ENCODE measurements around the gene FIGNL2. TPM values are rescaled to one million over a fixed set of nuclear protein-coding genes. Genes with fewer than 3 reads are reported as not detected.

Gene FIGNL2
- total RNA-seq, 1 donor from 2014 or later: 6.7 TPM

- Histone ChIP-seq H3K4me3 (ENCODE audit: insufficient read depth, low read depth, low read length) (no peak overlapping the region), H3K27me3 (ENCODE audit: insufficient read depth, low read length) (peaks cover 41% of the 10 kb centered on the region), H3K9me3 (ENCODE audit: insufficient read depth, low read depth, low read length) (no peaks in the 10 kb centered on the region), H3K4me1 (ENCODE audit: insufficient read depth, low read length) (no peaks in the 10 kb centered on the region), H2AFZ (ENCODE audit: low read depth, low read length) (no peak overlapping the region), H3K27ac (ENCODE audit: low read depth, low read length) (no peak overlapping the region), H3K79me2 (ENCODE audit: insufficient read depth, low read length) (no peaks in the 10 kb centered on the region), H3K9ac (ENCODE audit: low read length) (no peak overlapping the region), H3K4me2 (ENCODE audit: low read length) (no peak overlapping the region), H3K36me3 (ENCODE audit: insufficient read depth, low read length) (no peaks in the 10 kb centered on the region), H4K20me1 (ENCODE audit: insufficient read depth, low read length) (peaks cover 21% of the 10 kb centered on the region)
- FAIRE-seq (no peak), DNase-seq (ENCODE audit: low read depth) (no peak)
- Mint-ChIP-seq H3K9me3 (ENCODE audit: unreplicated experiment) (no peaks in the 10 kb centered on the region), H3K4me1 (ENCODE audit: low read depth, unreplicated experiment) (peaks cover 10% of the 10 kb centered on the region), H3K27ac (ENCODE audit: unreplicated experiment) (no peak overlapping the region), H3K27me3 (ENCODE audit: low read depth, unreplicated experiment) (peaks cover 24% of the 10 kb centered on the region), H3K4me3 (ENCODE audit: unreplicated experiment) (no peak overlapping the region), H3K36me3 (ENCODE audit: low read depth, unreplicated experiment) (no peaks in the 10 kb centered on the region)
- TF ChIP-seq, protein P1, sequence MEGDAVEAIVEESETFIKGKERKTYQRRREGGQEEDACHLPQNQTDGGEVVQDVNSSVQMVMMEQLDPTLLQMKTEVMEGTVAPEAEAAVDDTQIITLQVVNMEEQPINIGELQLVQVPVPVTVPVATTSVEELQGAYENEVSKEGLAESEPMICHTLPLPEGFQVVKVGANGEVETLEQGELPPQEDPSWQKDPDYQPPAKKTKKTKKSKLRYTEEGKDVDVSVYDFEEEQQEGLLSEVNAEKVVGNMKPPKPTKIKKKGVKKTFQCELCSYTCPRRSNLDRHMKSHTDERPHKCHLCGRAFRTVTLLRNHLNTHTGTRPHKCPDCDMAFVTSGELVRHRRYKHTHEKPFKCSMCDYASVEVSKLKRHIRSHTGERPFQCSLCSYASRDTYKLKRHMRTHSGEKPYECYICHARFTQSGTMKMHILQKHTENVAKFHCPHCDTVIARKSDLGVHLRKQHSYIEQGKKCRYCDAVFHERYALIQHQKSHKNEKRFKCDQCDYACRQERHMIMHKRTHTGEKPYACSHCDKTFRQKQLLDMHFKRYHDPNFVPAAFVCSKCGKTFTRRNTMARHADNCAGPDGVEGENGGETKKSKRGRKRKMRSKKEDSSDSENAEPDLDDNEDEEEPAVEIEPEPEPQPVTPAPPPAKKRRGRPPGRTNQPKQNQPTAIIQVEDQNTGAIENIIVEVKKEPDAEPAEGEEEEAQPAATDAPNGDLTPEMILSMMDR (IDR thresholded peaks at IDR 0.05; ENCODE audit: insufficient read depth, low read depth, low read length): no peak
- TF ChIP-seq EZH2 (IDR thresholded peaks at IDR 0.05; ENCODE audit: insufficient read depth, low read length): no peak
These were observed 6.8 kb downstream of the FIGNL2 start for GRCh38 chr12:51841727-51842126.

- Histone ChIP-seq H2AFZ (ENCODE audit: low read depth, low read length) (no peak overlapping the region), H4K20me1 (ENCODE audit: insufficient read depth, low read length) (peaks cover 21% of the 10 kb centered on the region), H3K27ac (ENCODE audit: low read depth, low read length) (no peak overlapping the region), H3K36me3 (ENCODE audit: insufficient read depth, low read length) (no peaks in the 10 kb centered on the region), H3K9ac (ENCODE audit: low read length) (no peak overlapping the region), H3K79me2 (ENCODE audit: insufficient read depth, low read length) (no peaks in the 10 kb centered on the region), H3K4me3 (ENCODE audit: insufficient read depth, low read depth, low read length) (no peak overlapping the region), H3K9me3 (ENCODE audit: insufficient read depth, low read depth, low read length) (no peaks in the 10 kb centered on the region), H3K27me3 (ENCODE audit: insufficient read depth, low read length) (peaks cover 33% of the 10 kb centered on the region), H3K4me2 (ENCODE audit: low read length) (no peak overlapping the region), H3K4me1 (ENCODE audit: insufficient read depth, low read length) (no peaks in the 10 kb centered on the region)
- FAIRE-seq (no peak), DNase-seq (ENCODE audit: low read depth) (no peak)
- Mint-ChIP-seq H3K9me3 (ENCODE audit: unreplicated experiment) (no peaks in the 10 kb centered on the region), H3K4me3 (ENCODE audit: unreplicated experiment) (no peak overlapping the region), H3K27me3 (ENCODE audit: low read depth, unreplicated experiment) (peaks cover 22% of the 10 kb centered on the region), H3K27ac (ENCODE audit: unreplicated experiment) (no peak overlapping the region), H3K4me1 (ENCODE audit: low read depth, unreplicated experiment) (peaks cover 11% of the 10 kb centered on the region), H3K36me3 (ENCODE audit: low read depth, unreplicated experiment) (no peaks in the 10 kb centered on the region)
- TF ChIP-seq, protein P1 (IDR thresholded peaks at IDR 0.05; ENCODE audit: insufficient read depth, low read depth, low read length): no peak
- no peak for TF ChIP-seq EZH2 (IDR thresholded peaks at IDR 0.05; ENCODE audit: insufficient read depth, low read length)
These were observed 7.6 kb downstream of the FIGNL2 start for GRCh38 chr12:51840966-51841365.

- no peak overlapping the region for H3K4me2 ChIP-seq (ENCODE audit: low read length)
- H3K4me3 ChIP-seq (ENCODE audit: insufficient read depth, low read depth, low read length): no peak overlapping the region
- H3K79me2 ChIP-seq (ENCODE audit: insufficient read depth, low read length): no peaks in the 10 kb centered on the region
- Mint-ChIP-seq H3K36me3 (ENCODE audit: low read depth, unreplicated experiment) (no peaks in the 10 kb centered on the region), H3K27me3 (ENCODE audit: low read depth, unreplicated experiment) (peaks cover 22% of the 10 kb centered on the region), H3K27ac (ENCODE audit: unreplicated experiment) (no peak overlapping the region), H3K9me3 (ENCODE audit: unreplicated experiment) (no peaks in the 10 kb centered on the region), H3K4me3 (ENCODE audit: unreplicated experiment) (no peak overlapping the region), H3K4me1 (ENCODE audit: low read depth, unreplicated experiment) (peaks cover 14% of the 10 kb centered on the region)
- H2AFZ ChIP-seq (ENCODE audit: low read depth, low read length): no peak overlapping the region
- no peak overlapping the region for H3K9ac ChIP-seq (ENCODE audit: low read length)
- TF ChIP-seq EZH2 (IDR thresholded peaks at IDR 0.05; ENCODE audit: insufficient read depth, low read length): no peak
- TF ChIP-seq, protein P1 (IDR thresholded peaks at IDR 0.05; ENCODE audit: insufficient read depth, low read depth, low read length): no peak
- no peaks in the 10 kb centered on the region for H3K9me3 ChIP-seq (ENCODE audit: insufficient read depth, low read depth, low read length)
- H3K27me3 ChIP-seq (ENCODE audit: insufficient read depth, low read length): peaks cover 33% of the 10 kb centered on the region
- DNase-seq (ENCODE audit: low read depth) (no peak), FAIRE-seq (no peak)
- H3K27ac ChIP-seq (ENCODE audit: low read depth, low read length): no peak overlapping the region
- no peaks in the 10 kb centered on the region for H3K4me1 ChIP-seq (ENCODE audit: insufficient read depth, low read length)
- H3K36me3 ChIP-seq (ENCODE audit: insufficient read depth, low read length): no peaks in the 10 kb centered on the region
- H4K20me1 ChIP-seq (ENCODE audit: insufficient read depth, low read length): peaks cover 16% of the 10 kb centered on the region
These were observed 9.1 kb downstream of the FIGNL2 start for GRCh38 chr12:51839310-51839947.
